Measurements from ENCODE around the gene CNGB1. TPM values are rescaled to one million over a fixed set of nuclear protein-coding genes. Genes with fewer than 3 reads are reported as not detected.
A peak's percentile ranks its signal among the peaks of the same experiment; 100 is the strongest.

CNGB1 gene
- total and polyA plus RNA-seq, 9 donors, result 0.11 TPM; not detected in 8

- H3K27me3 ChIP-seq, result no peaks in the 10 kb centered on the region
- H3K4me1 ChIP-seq (ENCODE audit: insufficient read depth), result no peaks in the 10 kb centered on the region
- no peaks in the 10 kb centered on the region for H3K36me3 ChIP-seq
- TF ChIP-seq CTCF (IDR thresholded peaks at IDR 0.05), result no peak
- TF ChIP-seq EP300 (IDR thresholded peaks at IDR 0.05), result no peak
- TF ChIP-seq POLR2A (IDR thresholded peaks at IDR 0.05), result no peak
- H3K9me3 ChIP-seq, result no peaks in the 10 kb centered on the region
- intact Hi-C loops (cut with DNase I), result loop anchor here in 2 of 4 donors (10.0 kb wide), 3 partner anchors 87 to 417 kb away; no protein-coding TSS in a partner anchor
- DNase-seq, result no peak
- WGBS, 3 donors, result 84 to 87% (median 84%) methylated on average over 6 of the region's 6 CpGs
- H3K27ac ChIP-seq, result no peak overlapping the region
- no peak overlapping the region for H3K4me3 ChIP-seq
These were observed 21.2 kb upstream of the CNGB1 start for GRCh38 chr16:57992084-57992483.

- H3K4me1 ChIP-seq (ENCODE audit: insufficient read depth), result no peaks in the 10 kb centered on the region
- no peaks in the 10 kb centered on the region for H3K27me3 ChIP-seq
- no peaks in the 10 kb centered on the region for H3K9me3 ChIP-seq
- H3K27ac ChIP-seq, result no peak overlapping the region
- WGBS, 3 donors, result 80 to 87% (median 84%) methylated on average over 11 of the region's 11 CpGs
- no peak overlapping the region for H3K4me3 ChIP-seq
- intact Hi-C loops (cut with DNase I), result loop anchor here in 2 of 4 donors (10.0 kb wide), 3 partner anchors 87 to 417 kb away; no protein-coding TSS in a partner anchor
- no peaks in the 10 kb centered on the region for H3K36me3 ChIP-seq
- TF ChIP-seq EP300 (IDR thresholded peaks at IDR 0.05) (no peak), CTCF (IDR thresholded peaks at IDR 0.05) (no peak), POLR2A (IDR thresholded peaks at IDR 0.05) (no peak)
- no peak for DNase-seq
These were observed 20.7 kb upstream of the CNGB1 start for GRCh38 chr16:57991551-57992059.

GRCh38 chr16:57988929-57989328 is 18.0 kb upstream of the CNGB1 start:
- H3K36me3 ChIP-seq, result no peaks in the 10 kb centered on the region
- peaks cover 5% of the 10 kb centered on the region for H3K4me1 ChIP-seq (ENCODE audit: insufficient read depth)
- intact Hi-C loops (cut with DNase I), result loop anchor here in 1 of 4 donors (5.0 kb wide), 1 partner anchor 407 kb away; no protein-coding TSS in a partner anchor
- H3K27ac ChIP-seq, result no peak overlapping the region
- TF ChIP-seq CTCF (IDR thresholded peaks at IDR 0.05), result no peak
- TF ChIP-seq POLR2A (IDR thresholded peaks at IDR 0.05), result no peak
- TF ChIP-seq EP300 (IDR thresholded peaks at IDR 0.05), result no peak
- 73 to 77% (median 77%) methylated on average over 1 of the region's 1 CpG for WGBS, 3 donors
- no peaks in the 10 kb centered on the region for H3K9me3 ChIP-seq
- no peak overlapping the region for H3K4me3 ChIP-seq
- peak in 1 of 5 donors; percentile 20 for DNase-seq
- H3K27me3 ChIP-seq, result no peaks in the 10 kb centered on the region

- no peak overlapping the region for H3K27ac ChIP-seq
- peaks cover 5% of the 10 kb centered on the region for H3K4me1 ChIP-seq (ENCODE audit: insufficient read depth)
- H3K4me3 ChIP-seq, result no peak overlapping the region
- 97 to 99% (median 99%) methylated on average over 8 of the region's 8 CpGs for WGBS, 3 donors
- intact Hi-C loops (cut with DNase I), result loop anchor here in 1 of 4 donors (5.0 kb wide), 1 partner anchor 405 kb away; no protein-coding TSS in a partner anchor
- TF ChIP-seq POLR2A (IDR thresholded peaks at IDR 0.05), result no peak
- TF ChIP-seq EP300 (IDR thresholded peaks at IDR 0.05), result no peak
- TF ChIP-seq CTCF (IDR thresholded peaks at IDR 0.05), result no peak
- no peaks in the 10 kb centered on the region for H3K9me3 ChIP-seq
- no peaks in the 10 kb centered on the region for H3K27me3 ChIP-seq
- peak in 1 of 5 donors; percentile 19 for DNase-seq
- H3K36me3 ChIP-seq, result no peaks in the 10 kb centered on the region
These were observed 16.7 kb upstream of the CNGB1 start for GRCh38 chr16:57987441-57988177.

Data from ovary (tissue), 9 donors.